GM18507 (cell line): ENCODE measurements around the gene FNIP1.
A peak's percentile ranks its signal among the peaks of the same experiment; 100 is the strongest.

ENCODE experiments used
- DNase-seq: peaks from one replicate; pipeline ENCODE4 v3.0.0; 2011; ENCODE audit warnings: low read depth; ENCODE audit not compliant: insufficient read length; ENCODE audit errors: extremely low spot score
- FAIRE-seq: peaks from 2 replicates; lab custom pipeline; 2011; peaks lifted over from hg19 to GRCh38; lab: Jason Lieb, UNC

FNIP1 gene

DNA sequence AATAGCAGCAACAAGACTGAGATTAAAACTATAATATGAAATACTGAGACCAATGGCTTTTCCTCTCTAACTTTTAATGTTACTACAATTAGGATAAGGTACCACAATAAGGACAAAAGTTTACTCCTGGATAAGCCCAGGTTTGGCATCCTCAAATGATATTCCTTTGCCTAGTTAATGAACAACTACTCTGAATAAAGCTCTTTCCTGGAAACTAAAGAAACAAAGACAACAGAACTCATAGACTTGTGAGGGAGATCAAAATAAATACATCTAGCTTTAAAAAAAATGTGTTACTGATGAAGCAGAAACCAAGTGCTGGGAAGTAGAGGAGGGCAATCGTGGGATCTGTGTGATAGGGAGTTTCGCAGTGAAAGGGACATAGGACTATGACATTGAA lies 142.5 kb downstream of the FNIP1 start:
- no peak for FAIRE-seq
- no peak for DNase-seq

- DNase-seq (no peak), FAIRE-seq (no peak)
Measured at GRCh38 chr5:131649161-131649560, 147.7 kb downstream of the FNIP1 start.

DNA sequence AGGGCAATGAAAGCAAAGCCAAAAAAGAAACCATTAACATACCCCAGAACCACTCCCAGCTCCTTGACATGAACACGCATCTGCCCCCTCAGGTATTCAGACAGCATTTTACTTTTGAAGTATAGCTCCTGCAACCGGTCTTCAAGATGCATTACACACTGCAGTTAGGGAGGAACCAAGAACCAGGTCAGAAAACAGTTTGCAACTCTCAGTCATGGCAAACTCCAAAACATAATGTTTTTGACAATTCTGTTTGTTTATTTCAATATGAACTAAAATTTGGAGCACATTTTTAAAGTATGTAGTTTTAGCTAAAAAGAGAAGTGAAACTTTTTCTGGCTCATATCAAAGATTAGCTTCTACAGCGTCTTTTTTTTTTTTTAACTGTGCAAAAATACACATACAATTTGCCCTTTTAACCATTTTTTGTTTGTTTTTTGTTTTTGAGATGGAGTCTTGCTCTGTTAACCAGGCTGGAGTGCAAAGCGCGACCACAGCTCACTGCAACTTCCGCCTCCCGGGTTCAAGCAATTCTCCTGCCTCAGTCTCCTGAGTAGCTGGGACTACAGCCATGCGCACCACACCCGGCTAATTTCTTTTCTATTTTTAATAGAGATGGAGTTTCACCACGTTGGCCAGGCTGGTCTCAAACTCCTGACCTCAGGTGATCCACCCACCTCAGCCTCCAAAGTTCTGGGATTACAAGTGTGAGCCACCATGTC lies 149.6 kb downstream of the FNIP1 start:
- no peak for DNase-seq
- FAIRE-seq, result peak; percentile 66

DNA sequence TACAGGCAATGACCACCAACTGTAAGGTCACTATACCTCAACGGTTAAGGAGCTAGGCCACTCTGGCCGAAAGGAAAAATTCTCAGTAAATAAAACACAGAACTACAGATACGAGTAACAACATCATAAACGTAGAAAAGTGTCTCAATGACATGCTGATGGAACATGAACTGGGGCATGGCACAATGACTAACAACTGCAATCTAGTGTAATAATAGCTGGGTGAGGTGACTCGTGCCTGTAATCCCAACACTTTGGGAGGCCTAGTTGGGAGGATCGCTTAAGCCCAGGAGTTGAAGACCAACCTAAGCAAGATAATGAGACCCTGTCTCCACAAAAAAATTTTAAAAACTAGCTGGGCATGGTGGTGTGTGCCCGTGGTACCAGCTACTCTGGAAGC lies 152.0 kb downstream of the FNIP1 start:
- FAIRE-seq (no peak), DNase-seq (no peak)

DNA sequence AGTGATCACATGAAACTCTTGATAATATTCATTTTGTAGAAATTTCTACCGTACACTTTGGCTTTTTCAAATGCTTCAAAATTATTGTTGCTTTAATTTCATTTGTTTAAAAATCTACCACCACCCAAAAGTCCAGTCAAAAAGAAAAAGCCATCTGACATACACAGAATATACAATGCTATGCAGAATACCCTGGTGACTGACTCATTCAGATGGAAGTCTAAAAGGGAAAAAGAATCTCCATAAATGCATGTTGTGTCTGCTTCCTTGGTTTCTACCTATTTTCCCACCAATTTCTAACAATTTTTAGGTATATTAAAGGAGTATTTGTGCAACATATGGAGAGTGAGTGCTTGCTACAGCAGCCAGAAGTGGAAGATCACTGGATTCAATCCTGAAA lies 152.4 kb downstream of the FNIP1 start:
- DNase-seq (no peak), FAIRE-seq (no peak)

GRCh38 chr5:131641494-131641893 lies 155.3 kb downstream of the FNIP1 start:
- FAIRE-seq (no peak), DNase-seq (no peak)

- FAIRE-seq, result no peak
- DNase-seq, result no peak
Measured at GRCh38 chr5:131640043-131640856, 156.6 kb downstream of the FNIP1 start.

DNA sequence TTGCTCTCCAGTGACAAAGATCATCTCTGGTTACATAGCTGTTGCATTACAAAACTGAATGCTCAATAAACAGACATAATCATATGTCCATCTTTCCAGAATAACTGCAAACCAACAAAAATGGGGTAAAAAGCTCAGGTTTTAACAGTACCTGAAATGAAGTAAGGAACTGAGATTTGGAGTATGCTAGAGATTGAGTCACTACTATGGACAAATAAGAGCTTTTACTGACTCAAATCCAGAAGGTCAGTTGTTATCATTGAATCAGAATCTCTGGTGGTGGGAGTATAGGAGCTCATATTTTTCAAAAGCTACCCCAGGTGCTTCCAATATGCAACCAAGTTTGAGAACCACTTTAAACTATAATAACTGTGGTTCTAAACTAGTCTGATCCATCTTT lies 157.7 kb downstream of the FNIP1 start:
- no peak for DNase-seq
- no peak for FAIRE-seq

DNA sequence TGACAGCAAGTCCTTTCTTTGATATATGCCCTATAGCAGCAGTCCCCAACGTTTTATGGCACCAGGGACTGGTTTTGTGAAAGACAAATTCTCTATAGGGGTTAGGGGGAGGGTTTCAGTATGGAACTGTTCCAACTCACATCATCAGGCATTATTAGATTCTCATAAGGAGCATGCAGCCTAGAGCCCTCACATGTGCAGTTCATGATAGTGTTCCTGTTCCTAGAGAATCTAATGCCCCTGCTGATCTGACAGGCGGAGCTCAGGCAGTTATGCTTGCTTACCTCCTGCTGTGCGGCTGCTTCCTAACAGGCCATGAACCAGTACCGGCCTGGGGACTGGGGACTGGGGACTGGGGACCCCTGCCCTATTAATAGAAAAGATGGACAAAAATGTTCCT lies 159.1 kb downstream of the FNIP1 start:
- no peak for FAIRE-seq

GRCh38 chr5:131635684-131636572 lies 160.9 kb downstream of the FNIP1 start:
- no peak for FAIRE-seq
- no peak for DNase-seq

More for the DNA sequence above, 159.1 kb downstream of the FNIP1 start:
- no peak for DNase-seq

- peak; percentile 99 for FAIRE-seq
- peak; percentile 80 for DNase-seq
Measured at GRCh38 chr5:131634996-131635683, 161.7 kb downstream of the FNIP1 start, which contains the start of gene RAPGEF6. RAPGEF6 (minus strand) TSS chr5:131635229; CDS start chr5:131635030, 199 bp downstream.

GRCh38 chr5:131634666-131634995 lies 162.2 kb downstream of the FNIP1 start:
- no peak for DNase-seq

DNA sequence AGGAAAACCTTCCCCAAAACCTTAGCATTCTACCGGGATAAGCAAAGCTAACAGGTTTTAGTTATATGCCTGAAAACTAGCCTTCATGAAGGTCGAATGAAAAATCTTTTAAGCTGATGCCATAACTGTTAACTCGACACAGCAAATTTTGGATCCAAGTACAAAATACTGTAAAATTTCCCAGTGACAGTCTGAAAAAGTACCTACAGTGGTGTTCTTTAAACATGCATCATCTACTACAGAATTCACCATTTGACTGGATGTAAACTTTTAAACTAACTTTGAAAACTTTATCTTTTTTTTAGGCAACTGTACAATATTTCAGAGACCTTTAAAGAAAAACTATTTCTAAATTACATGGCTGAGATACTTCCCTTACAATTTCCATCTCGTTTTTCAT lies 162.6 kb downstream of the FNIP1 start:
- FAIRE-seq (no peak), DNase-seq (no peak)

More at GRCh38 chr5:131634666-131634995, 162.2 kb downstream of the FNIP1 start:
- no peak for FAIRE-seq

DNA sequence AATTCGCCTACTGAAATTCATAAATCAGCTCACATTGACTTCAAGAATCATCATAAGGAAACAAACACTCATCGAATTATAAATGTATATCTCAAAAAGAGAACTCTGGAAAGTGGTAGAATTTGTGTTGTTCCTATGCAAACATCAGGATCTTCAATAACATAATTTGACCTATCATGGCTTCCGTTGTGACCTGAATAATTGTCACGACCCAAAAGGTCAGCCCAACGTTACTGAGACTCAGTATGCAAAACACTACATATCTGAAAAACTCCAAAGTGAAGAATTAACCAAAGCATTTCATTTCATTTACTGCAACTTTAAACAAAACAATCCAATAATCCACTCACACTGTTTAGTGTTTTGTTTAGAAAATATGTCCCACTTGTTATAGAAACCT lies 163.0 kb downstream of the FNIP1 start:
- FAIRE-seq (peak; percentile 39), DNase-seq (no peak)

- DNase-seq, result no peak
- FAIRE-seq, result no peak
Measured at GRCh38 chr5:131630963-131631350, 165.9 kb downstream of the FNIP1 start.

- FAIRE-seq (no peak), DNase-seq (no peak)
Measured at GRCh38 chr5:131630208-131630962, 166.4 kb downstream of the FNIP1 start.

DNA sequence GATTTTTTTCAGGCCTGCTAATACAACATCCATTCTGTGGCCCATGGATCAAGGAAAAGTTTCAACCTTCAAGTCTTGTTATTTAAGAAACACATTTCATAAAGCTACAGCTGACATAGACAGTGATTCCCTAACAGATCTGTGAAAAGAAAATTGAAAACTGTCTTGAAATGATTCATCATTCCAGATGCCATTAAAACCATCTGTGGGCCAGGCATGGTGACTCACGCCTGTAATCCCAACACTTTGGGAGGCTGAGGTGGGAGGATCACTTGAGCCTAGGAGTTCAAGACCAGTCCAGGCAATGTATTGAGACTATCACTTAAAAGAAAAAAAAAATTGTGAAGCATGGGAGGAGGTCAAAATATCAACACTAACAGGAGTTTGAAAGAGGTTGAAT lies 167.8 kb downstream of the FNIP1 start:
- no peak for FAIRE-seq

GRCh38 chr5:131627207-131627865 lies 169.5 kb downstream of the FNIP1 start:
- FAIRE-seq, result no peak

More for the DNA sequence above, 167.8 kb downstream of the FNIP1 start:
- DNase-seq, result no peak

More at GRCh38 chr5:131627207-131627865, 169.5 kb downstream of the FNIP1 start:
- no peak for DNase-seq
